CD14-positive monocyte (primary cell): Measurements from ENCODE around the gene FAM83F. TPM values are rescaled to one million over a fixed set of nuclear protein-coding genes. Genes with fewer than 3 reads are reported as not detected.

Source experiments
- DNase-seq, 3 donors: peaks; one replicate each; pipeline ENCODE4 v3.0.0-alpha.2; 2011 to 2022
- H2AFZ ChIP-seq: 2 replicates; pipeline ENCODE4 v1.6.0; 2012; ENCODE audit warnings: mild to moderate bottlenecking, low read depth, low read length, inconsistent platforms; ENCODE audit not compliant: insufficient read depth, poor library complexity, severe bottlenecking
- H3K27ac ChIP-seq, 2 donors: 1 replicate in 1 of 2; 2 replicates in 1 of 2; pipeline ENCODE4 v1.5.1; 2012 to 2013; ENCODE audit warnings: low read length in 2 of 2, control low read depth in 1 of 2, inconsistent platforms in 1 of 2, low read depth in 1 of 2, mild to moderate bottlenecking in 1 of 2
- H3K27me3 ChIP-seq, 2 donors: one replicate each; pipeline versions ENCODE4 v1.6.0 to v1.6.1; 2011 to 2013; ENCODE audit warnings: low read length in 2 of 2; ENCODE audit not compliant: control insufficient read depth in 2 of 2, insufficient read depth in 2 of 2
- H3K36me3 ChIP-seq, 2 donors: replicated peaks in 1 of 2; 1 replicate in 1 of 2; 2 replicates in 1 of 2; pipeline versions ENCODE4 v1.5.1 to v1.6.1; 2012 to 2013; ENCODE audit warnings: low read length in 2 of 2, control low read depth in 1 of 2, inconsistent platforms in 1 of 2, mild to moderate bottlenecking in 1 of 2; ENCODE audit not compliant: insufficient read depth in 2 of 2, control insufficient read depth in 1 of 2
- H3K4me1 ChIP-seq, 2 donors: 1 replicate in 1 of 2; 2 replicates in 1 of 2; pipeline versions ENCODE4 v1.5.1 to v1.6.1; 2012 to 2013; ENCODE audit warnings: low read length in 2 of 2, control low read depth in 1 of 2, inconsistent platforms in 1 of 2, mild to moderate bottlenecking in 1 of 2, moderate library complexity in 1 of 2; ENCODE audit not compliant: insufficient read depth in 2 of 2, control insufficient read depth in 1 of 2
- H3K4me2 ChIP-seq: replicated peaks from 2 replicates; pipeline ENCODE3; 2012; ENCODE audit warnings: low read length, moderate library complexity, mild to moderate bottlenecking; ENCODE audit not compliant: poor library complexity, severe bottlenecking; ENCODE audit errors: extremely low read depth
- H3K4me3 ChIP-seq, 3 experiments: fragments of 200-600 bp in 1 of 3; sonication (generic) in 1 of 3; replicated peaks in 1 of 3; 1 replicate in 2 of 3; 2 replicates in 1 of 3; pipeline ENCODE4 v1.5.1; 2011 to 2013; ENCODE audit warnings: low read length in 3 of 3, mild to moderate bottlenecking in 3 of 3, control low read depth in 2 of 3, low read depth in 2 of 3, inconsistent platforms in 1 of 3, moderate library complexity in 1 of 3
- H3K79me2 ChIP-seq: 2 replicates; pipeline ENCODE4 v1.6.0; 2012; ENCODE audit warnings: mild to moderate bottlenecking, control low read depth, inconsistent platforms, low read length, moderate library complexity; ENCODE audit not compliant: insufficient read depth
- H3K9ac ChIP-seq: 2 replicates; pipeline ENCODE4 v1.6.0; 2017; ENCODE audit warnings: low read length, mild to moderate bottlenecking; ENCODE audit not compliant: insufficient read depth, poor library complexity, severe bottlenecking
- H3K9me3 ChIP-seq, 2 donors: replicated peaks in 1 of 2; 1 replicate in 1 of 2; 2 replicates in 1 of 2; pipeline versions ENCODE4 v1.5.1 to v1.6.1; 2012 to 2013; ENCODE audit warnings: low read length in 2 of 2, control low read depth in 1 of 2; ENCODE audit not compliant: control insufficient read depth in 1 of 2, insufficient read depth in 1 of 2
- H4K20me1 ChIP-seq: 2 replicates; pipeline ENCODE4 v1.6.0; 2012; ENCODE audit warnings: mild to moderate bottlenecking, low read length, control low read depth, moderate library complexity; ENCODE audit not compliant: insufficient read depth
- H3K27ac Mint-ChIP-seq, 7 donors: one replicate each; pipeline ENCODE4 v1.8.0; 2020; ENCODE audit warnings: mild to moderate bottlenecking in 7 of 7, mixed read lengths in 7 of 7, moderate library complexity in 6 of 7, inconsistent platforms in 2 of 7
- H3K27me3 Mint-ChIP-seq, 3 donors: one replicate each; pipeline ENCODE4 v1.8.0; 2021 to 2022; ENCODE audit warnings: low read depth in 3 of 3, mild to moderate bottlenecking in 3 of 3, mixed read lengths in 3 of 3, moderate library complexity in 3 of 3, inconsistent platforms in 1 of 3
- H3K36me3 Mint-ChIP-seq, 2 donors: one replicate each; pipeline ENCODE4 v1.8.0; 2020; ENCODE audit warnings: mixed read lengths in 2 of 2, inconsistent platforms in 1 of 2, mild to moderate bottlenecking in 1 of 2
- H3K4me1 Mint-ChIP-seq: one replicate; pipeline ENCODE4 v1.8.0; 2020; ENCODE audit warnings: mild to moderate bottlenecking, mixed read lengths
- H3K4me3 Mint-ChIP-seq, 2 donors: one replicate each; pipeline ENCODE4 v1.8.0; 2020; ENCODE audit warnings: mild to moderate bottlenecking in 2 of 2, mixed read lengths in 2 of 2, moderate library complexity in 1 of 2
- H3K9me3 Mint-ChIP-seq, 7 donors: one replicate each; pipeline ENCODE4 v1.8.0; 2020 to 2022; ENCODE audit warnings: mixed read lengths in 7 of 7, mild to moderate bottlenecking in 6 of 7, moderate library complexity in 6 of 7, inconsistent platforms in 2 of 7
- CTCF ChIP-seq: fragments of 200-600 bp; IDR thresholded peaks from one replicate; pipeline ENCODE4 v1.8.0; 2022; ENCODE audit warnings: antibody characterized with exemption, mild to moderate bottlenecking
- WGBS: methylation state at CpG from one replicate; pipeline ENCODE4 v1.1.5; 2013; ENCODE audit warnings: missing lambda C conversion rate; ENCODE audit not compliant: insufficient coverage; 5-methylcytosine and 5-hydroxymethylcytosine counted together
- intact Hi-C, 2 donors: fragments of 100-400 bp; cut with micrococcal nuclease; formaldehyde crosslinking; loops; one replicate each; pipeline versions ENCODE4 v1.15.0 to v1.15.1; 2023
- polyA plus RNA-seq, 3 donors: library from polyadenylated mRNA; depleted of rRNA in 1 of 3; unstranded in 2 of 3; stranded (reverse) in 1 of 3; fragments of 300-500 nt in 2 of 3; fragments of >200 nt in 1 of 3; fragmentation: Illumina TruSeq in 2 of 3; gene quantifications; 1 replicate in 2 of 3; 2 replicates in 1 of 3; pipeline ENCODE4 v1.2.3, GENCODE V29; 2012 to 2021

Gene FAM83F
- polyA plus RNA-seq, 3 donors = 0.01 TPM; not detected in 2

GRCh38 chr22:39952347-39952746, 42.4 kb upstream of the FAM83F start:
- Histone ChIP-seq H3K27me3 (peaks cover 33 to 65% of the 10 kb centered on the region in 2 donors), H4K20me1 (no peaks in the 10 kb centered on the region), H3K9me3 (no peaks in the 10 kb centered on the region), H3K79me2 (no peaks in the 10 kb centered on the region), H3K4me1 (peaks cover 9 to 11% of the 10 kb centered on the region in 2 donors), H3K36me3 (no peaks in the 10 kb centered on the region), H2AFZ (no peak overlapping the region), H3K9ac (no peak overlapping the region), H3K4me2 (no peak overlapping the region), H3K27ac (no peak overlapping the region), H3K4me3 (no peak overlapping the region)
- 87% methylated on average over 3 of the region's 6 CpGs for WGBS
- intact Hi-C loops = no loop called here
- no peak for DNase-seq
- H3K9me3 Mint-ChIP-seq = peaks cover 0 to 8% (median 0%) of the 10 kb centered on the region in 7 donors
- no peak for TF ChIP-seq CTCF
- no peak overlapping the region for H3K4me3 Mint-ChIP-seq
- H3K27me3 Mint-ChIP-seq = peaks cover 59 to 81% (median 62%) of the 10 kb centered on the region in 3 donors
- H3K36me3 Mint-ChIP-seq = peaks cover 3 to 10% of the 10 kb centered on the region in 2 donors
- H3K4me1 Mint-ChIP-seq = peaks cover 21% of the 10 kb centered on the region
- no peak overlapping the region for H3K27ac Mint-ChIP-seq

DNA sequence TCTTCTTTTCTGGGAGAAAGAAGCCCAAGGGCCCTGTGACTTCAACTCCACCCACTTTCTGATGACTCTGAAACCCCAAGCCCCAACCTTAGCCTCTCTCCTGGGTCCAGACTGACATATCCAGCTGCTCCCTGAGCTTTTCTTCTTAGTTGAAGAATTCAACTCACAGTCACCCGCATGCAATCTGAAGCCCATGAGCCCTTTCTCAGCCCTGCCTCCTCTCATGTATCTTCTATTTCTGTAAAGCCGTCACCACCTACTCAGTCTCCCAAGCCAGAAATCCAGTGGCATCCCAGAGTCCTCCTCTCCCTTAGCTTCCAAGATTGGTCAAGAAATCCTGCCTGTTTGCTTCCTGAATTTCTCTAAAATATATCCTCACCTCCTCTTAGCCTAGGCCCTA, 41.7 kb upstream of the FAM83F start:
- Histone ChIP-seq H3K36me3 (no peaks in the 10 kb centered on the region), H3K4me2 (no peak overlapping the region), H2AFZ (no peak overlapping the region), H3K4me1 (peaks cover 13% of the 10 kb centered on the region in 2 donors), H3K4me3 (no peak overlapping the region), H3K79me2 (no peaks in the 10 kb centered on the region), H3K9ac (no peak overlapping the region), H3K27ac (no peak overlapping the region), H3K9me3 (no peaks in the 10 kb centered on the region), H4K20me1 (no peaks in the 10 kb centered on the region), H3K27me3 (peaks cover 36 to 73% of the 10 kb centered on the region in 2 donors)
- H3K4me1 Mint-ChIP-seq = peaks cover 25% of the 10 kb centered on the region
- no peak for DNase-seq
- TF ChIP-seq CTCF = no peak
- 96% methylated on average over 2 of the region's 2 CpGs for WGBS
- H3K4me3 Mint-ChIP-seq = peak overlapping the region in 1 of 2 donors; percentile 51
- intact Hi-C loops = no loop called here
- H3K27ac Mint-ChIP-seq = peak overlapping the region in 1 of 7 donors; percentile 5
- peaks cover 0 to 9% (median 3%) of the 10 kb centered on the region in 7 donors for H3K9me3 Mint-ChIP-seq
- peaks cover 6 to 13% of the 10 kb centered on the region in 2 donors for H3K36me3 Mint-ChIP-seq
- H3K27me3 Mint-ChIP-seq = peaks cover 62 to 81% (median 65%) of the 10 kb centered on the region in 3 donors
